ENCODE measurements around the gene CDA.

The CDA gene

DNA sequence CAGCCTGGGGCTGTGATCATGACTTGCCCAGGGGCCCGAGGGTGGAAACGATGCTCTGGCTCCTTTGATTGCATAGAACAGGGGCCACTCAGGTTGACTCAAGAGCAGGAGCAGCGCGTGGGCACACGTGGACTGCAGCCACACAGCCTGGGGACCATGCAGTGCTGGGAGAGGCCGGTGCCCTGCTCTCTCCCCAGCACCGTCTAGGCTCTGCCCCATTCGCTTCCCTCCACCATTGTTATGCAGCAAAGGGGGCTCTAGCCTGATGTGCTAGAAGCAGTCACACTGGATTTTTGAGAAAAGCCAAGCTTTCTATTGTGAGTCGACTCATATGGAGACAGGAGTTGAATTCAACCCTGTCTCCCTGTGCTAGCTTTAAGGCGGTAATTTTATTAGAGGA, 53.1 kb downstream of the CDA start:
- Histone ChIP-seq H3K9me3 (no peaks in the 10 kb centered on the region), H3K27me3 (no peaks in the 10 kb centered on the region), H3K4me3 (ENCODE audit: low read depth, low read length) (no peak overlapping the region), H3K4me1 (no peaks in the 10 kb centered on the region), H3K36me3 (no peaks in the 10 kb centered on the region)
- no peak for DNase-seq
- TF ChIP-seq, protein P1, sequence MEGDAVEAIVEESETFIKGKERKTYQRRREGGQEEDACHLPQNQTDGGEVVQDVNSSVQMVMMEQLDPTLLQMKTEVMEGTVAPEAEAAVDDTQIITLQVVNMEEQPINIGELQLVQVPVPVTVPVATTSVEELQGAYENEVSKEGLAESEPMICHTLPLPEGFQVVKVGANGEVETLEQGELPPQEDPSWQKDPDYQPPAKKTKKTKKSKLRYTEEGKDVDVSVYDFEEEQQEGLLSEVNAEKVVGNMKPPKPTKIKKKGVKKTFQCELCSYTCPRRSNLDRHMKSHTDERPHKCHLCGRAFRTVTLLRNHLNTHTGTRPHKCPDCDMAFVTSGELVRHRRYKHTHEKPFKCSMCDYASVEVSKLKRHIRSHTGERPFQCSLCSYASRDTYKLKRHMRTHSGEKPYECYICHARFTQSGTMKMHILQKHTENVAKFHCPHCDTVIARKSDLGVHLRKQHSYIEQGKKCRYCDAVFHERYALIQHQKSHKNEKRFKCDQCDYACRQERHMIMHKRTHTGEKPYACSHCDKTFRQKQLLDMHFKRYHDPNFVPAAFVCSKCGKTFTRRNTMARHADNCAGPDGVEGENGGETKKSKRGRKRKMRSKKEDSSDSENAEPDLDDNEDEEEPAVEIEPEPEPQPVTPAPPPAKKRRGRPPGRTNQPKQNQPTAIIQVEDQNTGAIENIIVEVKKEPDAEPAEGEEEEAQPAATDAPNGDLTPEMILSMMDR (IDR thresholded peaks at IDR 0.05; ENCODE audit: low read depth, low read length): no peak

DNA sequence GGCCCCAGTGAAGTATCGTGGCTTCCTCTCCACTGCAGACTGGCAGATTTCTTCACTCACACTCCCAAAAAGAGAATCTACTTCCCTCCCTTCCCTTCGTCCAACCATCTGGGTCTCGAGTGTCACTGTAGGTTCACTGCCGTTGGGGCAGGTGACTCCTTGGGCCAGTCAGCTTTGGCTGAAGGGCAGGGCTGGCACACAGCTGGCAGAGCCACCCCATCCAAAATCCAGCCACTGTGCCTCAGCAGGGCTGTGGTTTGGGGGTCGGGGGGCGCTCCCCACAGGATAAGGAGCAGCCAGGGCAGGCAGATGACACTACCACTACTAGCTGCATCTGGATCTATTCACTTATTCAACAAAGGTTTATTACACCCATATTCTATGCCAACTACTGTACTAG, 54.2 kb downstream of the CDA start:
- H3K36me3 ChIP-seq: no peaks in the 10 kb centered on the region
- no peak for DNase-seq
- no peaks in the 10 kb centered on the region for H3K27me3 ChIP-seq
- TF ChIP-seq, protein P1 (IDR thresholded peaks at IDR 0.05; ENCODE audit: low read depth, low read length): no peak
- H3K4me3 ChIP-seq (ENCODE audit: low read depth, low read length): no peak overlapping the region
- no peaks in the 10 kb centered on the region for H3K4me1 ChIP-seq
- H3K9me3 ChIP-seq: no peaks in the 10 kb centered on the region

DNA sequence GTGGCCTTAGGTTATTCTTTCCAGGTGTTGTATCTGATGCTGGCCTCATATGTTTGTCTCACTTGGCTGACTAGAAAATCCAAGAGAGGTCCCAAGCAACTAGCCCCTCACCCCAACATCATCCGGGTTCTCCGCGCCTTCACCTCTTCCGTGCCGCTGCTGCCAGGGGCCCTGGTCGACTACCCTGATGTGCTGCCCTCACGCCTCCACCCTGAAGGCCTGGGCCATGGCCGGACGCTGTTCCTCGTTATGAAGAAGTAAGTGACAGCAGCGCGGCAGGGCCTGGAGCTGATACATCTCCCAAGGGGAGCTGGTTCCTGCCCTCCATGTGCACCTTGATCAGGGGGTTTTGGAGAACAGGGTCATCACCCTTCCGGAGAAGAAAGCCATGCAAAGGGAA, 55.5 kb downstream of the CDA start:
- no peaks in the 10 kb centered on the region for H3K27me3 ChIP-seq
- TF ChIP-seq, protein P1 (IDR thresholded peaks at IDR 0.05; ENCODE audit: low read depth, low read length): no peak
- H3K36me3 ChIP-seq: no peaks in the 10 kb centered on the region; the same call in 1 of the 2 replicates
- H3K4me3 ChIP-seq (ENCODE audit: low read depth, low read length): no peak overlapping the region
- DNase-seq: no peak
- H3K9me3 ChIP-seq: no peaks in the 10 kb centered on the region
- H3K4me1 ChIP-seq: no peaks in the 10 kb centered on the region

DNA sequence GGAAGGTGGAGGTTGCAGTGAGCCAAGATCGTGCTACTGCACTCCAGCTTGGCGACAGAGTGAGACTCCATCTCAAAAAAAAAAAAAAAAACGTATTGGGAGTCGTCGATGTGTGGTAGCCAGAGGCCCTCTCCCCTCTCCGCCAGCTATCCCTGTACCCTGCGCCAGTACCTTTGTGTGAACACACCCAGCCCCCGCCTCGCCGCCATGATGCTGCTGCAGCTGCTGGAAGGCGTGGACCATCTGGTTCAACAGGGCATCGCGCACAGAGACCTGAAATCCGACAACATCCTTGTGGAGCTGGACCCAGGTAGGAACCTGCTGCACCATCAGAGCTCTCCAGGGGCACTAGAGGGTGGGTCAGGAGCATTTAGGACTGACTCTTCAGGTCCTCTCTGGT, 56.5 kb downstream of the CDA start:
- no peaks in the 10 kb centered on the region for H3K4me1 ChIP-seq
- H3K36me3 ChIP-seq: no peaks in the 10 kb centered on the region; the same call in 1 of the 2 replicates
- no peak for DNase-seq
- no peak overlapping the region for H3K4me3 ChIP-seq (ENCODE audit: low read depth, low read length)
- no peaks in the 10 kb centered on the region for H3K9me3 ChIP-seq
- no peaks in the 10 kb centered on the region for H3K27me3 ChIP-seq
- TF ChIP-seq, protein P1 (IDR thresholded peaks at IDR 0.05; ENCODE audit: low read depth, low read length): no peak

DNA sequence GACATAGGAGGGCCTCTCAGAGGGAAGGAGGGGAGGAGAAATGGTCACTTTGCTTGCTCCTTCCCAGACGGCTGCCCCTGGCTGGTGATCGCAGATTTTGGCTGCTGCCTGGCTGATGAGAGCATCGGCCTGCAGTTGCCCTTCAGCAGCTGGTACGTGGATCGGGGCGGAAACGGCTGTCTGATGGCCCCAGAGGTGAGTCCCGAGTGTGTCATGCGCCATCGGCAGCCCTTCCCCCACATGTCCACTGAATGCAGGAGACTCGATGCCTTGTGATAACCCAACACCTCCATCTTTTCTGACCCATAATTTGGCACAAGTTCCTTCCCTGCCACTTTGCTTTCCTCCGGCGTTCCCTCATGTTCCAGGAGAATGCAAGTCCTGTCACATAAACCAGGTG, 59.5 kb downstream of the CDA start:
- no peaks in the 10 kb centered on the region for H3K27me3 ChIP-seq
- no peaks in the 10 kb centered on the region for H3K9me3 ChIP-seq
- H3K4me3 ChIP-seq (ENCODE audit: low read depth, low read length): no peak overlapping the region
- no peaks in the 10 kb centered on the region for H3K4me1 ChIP-seq
- DNase-seq: no peak
- TF ChIP-seq, protein P1 (IDR thresholded peaks at IDR 0.05; ENCODE audit: low read depth, low read length): no peak
- peaks cover 5% of the 10 kb centered on the region; the same call in 1 of the 2 replicates for H3K36me3 ChIP-seq

DNA sequence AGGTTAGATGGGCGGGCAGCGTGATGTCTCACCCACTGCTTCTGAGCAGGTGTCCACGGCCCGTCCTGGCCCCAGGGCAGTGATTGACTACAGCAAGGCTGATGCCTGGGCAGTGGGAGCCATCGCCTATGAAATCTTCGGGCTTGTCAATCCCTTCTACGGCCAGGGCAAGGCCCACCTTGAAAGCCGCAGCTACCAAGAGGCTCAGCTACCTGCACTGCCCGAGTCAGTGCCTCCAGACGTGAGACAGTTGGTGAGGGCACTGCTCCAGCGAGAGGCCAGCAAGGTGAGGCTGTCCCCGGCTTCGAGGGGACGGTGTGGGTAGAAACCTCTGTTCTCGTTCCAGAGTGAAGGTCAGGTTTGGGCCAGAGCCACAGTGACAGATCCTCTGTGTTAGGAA, 60.0 kb downstream of the CDA start:
- Histone ChIP-seq H3K9me3 (no peaks in the 10 kb centered on the region), H3K4me3 (ENCODE audit: low read depth, low read length) (no peak overlapping the region), H3K4me1 (no peaks in the 10 kb centered on the region), H3K36me3 (peaks cover 5% of the 10 kb centered on the region; the same call in 1 of the 2 replicates), H3K27me3 (no peaks in the 10 kb centered on the region)
- no peak for DNase-seq
- TF ChIP-seq, protein P1 (IDR thresholded peaks at IDR 0.05; ENCODE audit: low read depth, low read length): no peak

Data from BE2C (cell line).